HepG2 (cell line): Measurements from ENCODE around the gene ANKRD31.

ENCODE experiments used
- KDM1A ChIP-seq: IDR thresholded peaks from 2 replicates; pipeline ENCODE4 v1.6.1; 2016; ENCODE audit warnings: missing compliant biosample characterization
- RARA ChIP-seq: IDR thresholded peaks from 2 replicates; pipeline ENCODE4 v1.6.1; 2016; ENCODE audit warnings: missing genetic modification reagents, missing compliant biosample characterization
- SP1 ChIP-seq, 2 experiments: fragments of 450-650 bp in 1 of 2; sonication (generic) in 1 of 2; formaldehyde crosslinking in 1 of 2; IDR thresholded peaks; 2 replicates each; pipeline versions ENCODE4 v1.4.0 to v1.6.1; 2016 to 2020; ENCODE audit warnings: missing genetic modification reagents in 1 of 2
- ZMYM3 ChIP-seq: sonication (generic); formaldehyde crosslinking; IDR thresholded peaks from 2 replicates; pipeline ENCODE4 v1.5.1; 2020; ENCODE audit warnings: mild to moderate bottlenecking, missing genetic modification reagents

DNA sequence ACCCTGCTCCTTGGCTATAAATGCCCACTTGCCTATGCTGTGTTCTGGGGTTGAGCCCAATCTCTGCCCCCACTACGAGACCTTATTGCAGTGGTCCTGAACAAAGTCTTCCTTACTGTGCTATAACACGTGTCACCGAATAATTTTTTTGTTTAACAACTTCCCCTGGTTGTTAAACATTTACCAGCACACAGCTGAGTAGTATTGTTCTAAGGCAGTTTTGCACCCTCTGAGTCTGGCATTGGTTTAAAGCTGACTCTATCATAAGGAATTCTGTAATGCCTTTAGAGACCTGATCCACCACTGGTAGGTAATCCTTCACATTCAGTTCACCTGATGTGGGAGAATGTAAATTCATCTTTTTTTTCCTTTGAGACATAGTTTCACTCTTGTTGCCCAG lies 25.6 kb upstream of the ANKRD31 start:
- TF ChIP-seq SP1 (IDR thresholded peaks at IDR 0.05): no peak
- TF ChIP-seq SP1 (CRISPR knock-in tag; IDR thresholded peaks at IDR 0.05): no peak
- no peak for TF ChIP-seq ZMYM3 (CRISPR knock-in tag)
- no peak for TF ChIP-seq KDM1A
- no peak for TF ChIP-seq RARA (CRISPR knock-in tag)
